GM23338 (cell line): ENCODE results near the gene HSDL1. TPM values are rescaled to one million over a fixed set of nuclear protein-coding genes. Genes with fewer than 3 reads are reported as not detected.

Experiments used
- ATAC-seq: fragments of 200-7000 bp; cut with Tn5 transposase; 3 replicates; pipeline ENCODE4 v1.9.1; 2020
- DNase-seq: peaks from one replicate; pipeline ENCODE4 v3.0.0-alpha.2; 2015; ENCODE audit warnings: low spot score
- H2AFZ ChIP-seq: fragments of 200-600 bp; sonication (generic); 2 replicates; pipeline ENCODE4 v1.8.0; 2016; ENCODE audit warnings: antibody characterized with exemption, mild to moderate bottlenecking, moderate library complexity
- H3F3A ChIP-seq: fragments of 200-600 bp; sonication (generic); replicated peaks from 2 replicates; pipeline ENCODE4 v1.8.0; 2017; ENCODE audit warnings: antibody characterized with exemption, mixed run types, low read depth
- H3K27ac ChIP-seq: fragments of 200-600 bp; sonication (generic); 2 replicates; pipeline ENCODE4 v1.6.1; 2016; ENCODE audit warnings: low read depth
- H3K27me3 ChIP-seq: fragments of 200-600 bp; sonication (generic); 2 replicates; pipeline ENCODE4 v1.8.0; 2016; ENCODE audit warnings: mild to moderate bottlenecking, mixed run types, moderate library complexity; ENCODE audit not compliant: insufficient read depth
- H3K36me3 ChIP-seq: fragments of 200-600 bp; sonication (generic); 2 replicates; pipeline ENCODE4 v1.8.0; 2016; ENCODE audit warnings: mild to moderate bottlenecking; ENCODE audit not compliant: insufficient read depth
- H3K4me1 ChIP-seq: fragments of 200-600 bp; sonication (generic); 2 replicates; pipeline ENCODE4 v1.8.0; 2016; ENCODE audit warnings: mild to moderate bottlenecking, moderate library complexity; ENCODE audit not compliant: insufficient read depth
- H3K4me2 ChIP-seq: fragments of 200-600 bp; sonication (generic); 2 replicates; pipeline ENCODE4 v1.7.1; 2017; ENCODE audit warnings: mixed run types
- H3K4me3 ChIP-seq: fragments of 200-600 bp; sonication (generic); 2 replicates; pipeline ENCODE4 v1.6.1; 2016; ENCODE audit warnings: mixed run types
- H3K79me2 ChIP-seq: fragments of 200-600 bp; sonication (generic); replicated peaks from 2 replicates; pipeline ENCODE4 v1.8.0; 2017; ENCODE audit warnings: mild to moderate bottlenecking; ENCODE audit not compliant: insufficient read depth
- H3K9me2 ChIP-seq: fragments of 200-600 bp; sonication (generic); 2 replicates; pipeline ENCODE4 v1.8.0; 2017; ENCODE audit not compliant: insufficient read depth
- H4K20me1 ChIP-seq: fragments of 200-600 bp; sonication (generic); replicated peaks from 2 replicates; pipeline ENCODE4 v1.8.0; 2017; ENCODE audit warnings: mild to moderate bottlenecking; ENCODE audit not compliant: insufficient read depth
- H3K27ac Mint-ChIP-seq: 2 replicates; pipeline ENCODE4 v1.8.0; 2020; ENCODE audit warnings: inconsistent platforms, mild to moderate bottlenecking, moderate library complexity, mixed read lengths
- H3K27me3 Mint-ChIP-seq: 3 replicates; pipeline ENCODE4 v1.8.0; 2022; ENCODE audit warnings: low read depth, mild to moderate bottlenecking, moderate library complexity, mixed read lengths, inconsistent platforms; ENCODE audit not compliant: insufficient read depth, poor library complexity
- H3K36me3 Mint-ChIP-seq: 3 replicates; pipeline ENCODE4 v1.8.0; 2021; ENCODE audit warnings: low read depth, mild to moderate bottlenecking, inconsistent platforms, moderate library complexity, mixed read lengths
- H3K4me1 Mint-ChIP-seq: 3 replicates; pipeline ENCODE4 v1.8.0; 2020; ENCODE audit warnings: mild to moderate bottlenecking, inconsistent platforms, mixed read lengths
- H3K4me3 Mint-ChIP-seq: 3 replicates; pipeline ENCODE4 v1.8.0; 2021; ENCODE audit warnings: moderate library complexity, mild to moderate bottlenecking, inconsistent platforms, mixed read lengths
- H3K9me3 Mint-ChIP-seq: 3 replicates; pipeline ENCODE4 v1.8.0; 2020; ENCODE audit warnings: moderate library complexity, mild to moderate bottlenecking, inconsistent platforms, mixed read lengths
- CREB1 ChIP-seq: fragments of 250-450 bp; sonication (Bioruptor Pico); IDR thresholded peaks from 2 replicates; pipeline ENCODE4 v1.5.0; 2020; ENCODE audit warnings: low read depth, mild to moderate bottlenecking, moderate library complexity
- EZH2 ChIP-seq: fragments of 200-600 bp; sonication (generic); IDR thresholded peaks from one replicate; pipeline ENCODE4 v1.8.0; 2017; ENCODE audit warnings: antibody characterized with exemption, mild to moderate bottlenecking, low read depth; ENCODE audit not compliant: unreplicated experiment
- EZH2phosphoT487 ChIP-seq: fragments of 200-600 bp; sonication (generic); IDR thresholded peaks from one replicate; pipeline ENCODE4 v1.8.1; 2018; ENCODE audit warnings: antibody characterized with exemption; ENCODE audit not compliant: unreplicated experiment
- JUNB ChIP-seq: IDR thresholded peaks from one replicate; pipeline ENCODE4 v1.6.1; 2016; ENCODE audit warnings: antibody characterized with exemption; ENCODE audit not compliant: unreplicated experiment
- NANOG ChIP-seq: IDR thresholded peaks from 2 replicates; pipeline ENCODE4 v1.6.1; 2016; ENCODE audit warnings: antibody characterized with exemption, borderline replicate concordance
- POLR2AphosphoS5 ChIP-seq: IDR thresholded peaks from 2 replicates; pipeline ENCODE4 v1.6.1; 2016; ENCODE audit warnings: antibody characterized with exemption, low read depth
- STAT1 ChIP-seq: IDR thresholded peaks from one replicate; pipeline ENCODE4 v1.6.1; 2016; ENCODE audit warnings: antibody characterized with exemption; ENCODE audit not compliant: unreplicated experiment
- ZNF114 ChIP-seq: fragments of 250-450 bp; sonication (Bioruptor Pico); IDR thresholded peaks from 2 replicates; pipeline ENCODE4 v1.5.0; 2020; ENCODE audit warnings: mild to moderate bottlenecking, moderate library complexity
- ZNF331 ChIP-seq: fragments of 250-450 bp; sonication (Bioruptor Pico); IDR thresholded peaks from 2 replicates; pipeline ENCODE4 v1.5.0; 2020; ENCODE audit warnings: low read depth, mild to moderate bottlenecking, moderate library complexity
- polyA plus RNA-seq: library from polyadenylated mRNA; unstranded; fragments of >200 nt; fragmentation: Nextera tagmentation; extraction: Ambion mirVana; gene quantifications from 2 replicates; pipeline ENCODE4 v1.2.1, GENCODE V29; 2016
- total RNA-seq: library from RNA; depleted of rRNA; stranded (reverse); fragments of >200 nt; shearing (Covaris generic); gene quantifications from 2 replicates; pipeline ENCODE4 v1.2.3, GENCODE V29; 2014
- TF ChIP-seq, protein P1 (sequence below): IDR thresholded peaks from 2 replicates; pipeline ENCODE4 v1.6.1; 2016; ENCODE audit warnings: antibody characterized with exemption
- TF ChIP-seq, protein P2 (sequence below), 2 experiments: fragments of 200-600 bp in 1 of 2; sonication (generic) in 1 of 2; conservative IDR thresholded peaks; 2 replicates each; pipeline versions ENCODE4 v1.5.1 to v1.6.1; 2016 to 2017; ENCODE audit warnings: antibody characterized with exemption in 2 of 2, low read depth in 2 of 2, mild to moderate bottlenecking in 2 of 2, moderate library complexity in 1 of 2
- TF ChIP-seq, protein P3 (sequence below): IDR thresholded peaks from one replicate; pipeline ENCODE4 v1.6.1; 2018; ENCODE audit warnings: antibody characterized with exemption; ENCODE audit not compliant: unreplicated experiment

The HSDL1 gene
- total and polyA plus RNA-seq, 2 experiments from 2014 or later, result 16.6 to 46.1 TPM

GRCh38 chr16:84150926-84151325 is 5.9 kb upstream of the HSDL1 start (continued):
- TF ChIP-seq EZH2 (no peak), POLR2AphosphoS5 (no peak), ZNF331 (CRISPR knock-in tag) (no peak), CREB1 (CRISPR knock-in tag) (no peak), EZH2phosphoT487 (no peak), JUNB (no peak), NANOG (no peak), STAT1 (no peak), ZNF114 (CRISPR knock-in tag) (no peak)
- TF ChIP-seq, protein P1, sequence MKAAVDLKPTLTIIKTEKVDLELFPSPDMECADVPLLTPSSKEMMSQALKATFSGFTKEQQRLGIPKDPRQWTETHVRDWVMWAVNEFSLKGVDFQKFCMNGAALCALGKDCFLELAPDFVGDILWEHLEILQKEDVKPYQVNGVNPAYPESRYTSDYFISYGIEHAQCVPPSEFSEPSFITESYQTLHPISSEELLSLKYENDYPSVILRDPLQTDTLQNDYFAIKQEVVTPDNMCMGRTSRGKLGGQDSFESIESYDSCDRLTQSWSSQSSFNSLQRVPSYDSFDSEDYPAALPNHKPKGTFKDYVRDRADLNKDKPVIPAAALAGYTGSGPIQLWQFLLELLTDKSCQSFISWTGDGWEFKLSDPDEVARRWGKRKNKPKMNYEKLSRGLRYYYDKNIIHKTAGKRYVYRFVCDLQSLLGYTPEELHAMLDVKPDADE, result no peak
- TF ChIP-seq, protein P2, sequence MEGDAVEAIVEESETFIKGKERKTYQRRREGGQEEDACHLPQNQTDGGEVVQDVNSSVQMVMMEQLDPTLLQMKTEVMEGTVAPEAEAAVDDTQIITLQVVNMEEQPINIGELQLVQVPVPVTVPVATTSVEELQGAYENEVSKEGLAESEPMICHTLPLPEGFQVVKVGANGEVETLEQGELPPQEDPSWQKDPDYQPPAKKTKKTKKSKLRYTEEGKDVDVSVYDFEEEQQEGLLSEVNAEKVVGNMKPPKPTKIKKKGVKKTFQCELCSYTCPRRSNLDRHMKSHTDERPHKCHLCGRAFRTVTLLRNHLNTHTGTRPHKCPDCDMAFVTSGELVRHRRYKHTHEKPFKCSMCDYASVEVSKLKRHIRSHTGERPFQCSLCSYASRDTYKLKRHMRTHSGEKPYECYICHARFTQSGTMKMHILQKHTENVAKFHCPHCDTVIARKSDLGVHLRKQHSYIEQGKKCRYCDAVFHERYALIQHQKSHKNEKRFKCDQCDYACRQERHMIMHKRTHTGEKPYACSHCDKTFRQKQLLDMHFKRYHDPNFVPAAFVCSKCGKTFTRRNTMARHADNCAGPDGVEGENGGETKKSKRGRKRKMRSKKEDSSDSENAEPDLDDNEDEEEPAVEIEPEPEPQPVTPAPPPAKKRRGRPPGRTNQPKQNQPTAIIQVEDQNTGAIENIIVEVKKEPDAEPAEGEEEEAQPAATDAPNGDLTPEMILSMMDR (conservative IDR thresholded peaks at IDR 0.05; ENCODE audit: low read depth in 2 of 2), result no peak
- TF ChIP-seq, protein P3, sequence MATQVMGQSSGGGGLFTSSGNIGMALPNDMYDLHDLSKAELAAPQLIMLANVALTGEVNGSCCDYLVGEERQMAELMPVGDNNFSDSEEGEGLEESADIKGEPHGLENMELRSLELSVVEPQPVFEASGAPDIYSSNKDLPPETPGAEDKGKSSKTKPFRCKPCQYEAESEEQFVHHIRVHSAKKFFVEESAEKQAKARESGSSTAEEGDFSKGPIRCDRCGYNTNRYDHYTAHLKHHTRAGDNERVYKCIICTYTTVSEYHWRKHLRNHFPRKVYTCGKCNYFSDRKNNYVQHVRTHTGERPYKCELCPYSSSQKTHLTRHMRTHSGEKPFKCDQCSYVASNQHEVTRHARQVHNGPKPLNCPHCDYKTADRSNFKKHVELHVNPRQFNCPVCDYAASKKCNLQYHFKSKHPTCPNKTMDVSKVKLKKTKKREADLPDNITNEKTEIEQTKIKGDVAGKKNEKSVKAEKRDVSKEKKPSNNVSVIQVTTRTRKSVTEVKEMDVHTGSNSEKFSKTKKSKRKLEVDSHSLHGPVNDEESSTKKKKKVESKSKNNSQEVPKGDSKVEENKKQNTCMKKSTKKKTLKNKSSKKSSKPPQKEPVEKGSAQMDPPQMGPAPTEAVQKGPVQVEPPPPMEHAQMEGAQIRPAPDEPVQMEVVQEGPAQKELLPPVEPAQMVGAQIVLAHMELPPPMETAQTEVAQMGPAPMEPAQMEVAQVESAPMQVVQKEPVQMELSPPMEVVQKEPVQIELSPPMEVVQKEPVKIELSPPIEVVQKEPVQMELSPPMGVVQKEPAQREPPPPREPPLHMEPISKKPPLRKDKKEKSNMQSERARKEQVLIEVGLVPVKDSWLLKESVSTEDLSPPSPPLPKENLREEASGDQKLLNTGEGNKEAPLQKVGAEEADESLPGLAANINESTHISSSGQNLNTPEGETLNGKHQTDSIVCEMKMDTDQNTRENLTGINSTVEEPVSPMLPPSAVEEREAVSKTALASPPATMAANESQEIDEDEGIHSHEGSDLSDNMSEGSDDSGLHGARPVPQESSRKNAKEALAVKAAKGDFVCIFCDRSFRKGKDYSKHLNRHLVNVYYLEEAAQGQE, result no peak

GRCh38 chr16:84144209-84144858 is 643 bp downstream of the HSDL1 start:
- Histone ChIP-seq H3K27me3 (peaks cover 12% of the 10 kb centered on the region; the same call in 1 of the 2 replicates), H2AFZ (peak overlapping the region; percentile 93), H3K9me2 (no peaks in the 10 kb centered on the region), H3K79me2 (peaks cover 48% of the 10 kb centered on the region), H3K4me1 (peaks cover 15% of the 10 kb centered on the region), H3K36me3 (no peaks in the 10 kb centered on the region), H3K4me3 (peak overlapping the region; percentile 100), H3K4me2 (peak overlapping the region; percentile 97), H3K27ac (peak overlapping the region; percentile 69; the same call in 1 of the 2 replicates), H4K20me1 (peaks cover 20% of the 10 kb centered on the region; the same call in 1 of the 2 replicates), H3F3A (peaks cover 6% of the 10 kb centered on the region; the same call in 1 of the 2 replicates)
- TF ChIP-seq ZNF114 (CRISPR knock-in tag), result no peak
- TF ChIP-seq, protein P2 (conservative IDR thresholded peaks at IDR 0.05; ENCODE audit: low read depth in 2 of 2), result peak; percentile 17 to 35; a peak in 2 of 4 replicates
- Mint-ChIP-seq H3K9me3 (no peaks in the 10 kb centered on the region), H3K27me3 (peaks cover 20% of the 10 kb centered on the region), H3K4me3 (peak overlapping the region; percentile 97), H3K27ac (peak overlapping the region; percentile 88), H3K36me3 (peaks cover 6% of the 10 kb centered on the region), H3K4me1 (peaks cover 17% of the 10 kb centered on the region)
- ATAC-seq (peak; percentile 29), DNase-seq (peak; percentile 50)
